GM21576 (cell line): ENCODE measurements around the gene MAFB.

Source experiments
- ATAC-seq: cut with Tn5 transposase; IDR thresholded peaks from one replicate; pipeline ENCODE4 v1.9.1; 2021; ENCODE audit warnings: mild to moderate bottlenecking, moderate library complexity; ENCODE audit not compliant: unreplicated experiment

MAFB gene

DNA sequence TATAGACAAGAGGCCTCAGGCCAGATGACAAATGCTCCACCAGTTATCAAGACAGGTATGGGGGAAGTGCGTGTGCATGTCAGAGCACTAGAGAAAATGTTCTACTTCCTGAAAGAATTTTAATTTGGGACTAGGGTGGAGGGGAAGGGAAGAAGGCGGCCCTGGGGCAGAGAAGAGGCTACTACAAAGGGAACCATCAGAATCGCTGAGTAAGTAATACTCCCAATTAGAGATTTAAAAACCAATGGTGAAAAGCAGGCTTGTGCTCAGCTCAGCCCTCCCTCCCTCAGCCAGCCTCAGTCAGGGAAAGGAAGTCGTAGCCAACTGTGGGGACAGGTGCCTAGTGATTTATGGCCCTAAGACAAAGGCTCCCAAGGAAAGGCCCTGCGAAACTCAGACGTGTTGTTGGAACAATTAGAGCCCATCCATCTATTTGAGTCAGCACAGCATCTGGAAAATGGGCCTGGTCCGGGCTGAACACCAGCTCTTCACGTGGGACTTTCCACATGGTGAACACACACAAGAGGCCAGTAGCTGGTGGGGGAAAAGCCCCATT lies 15.0 kb upstream of the MAFB start:
- no peak for ATAC-seq

DNA sequence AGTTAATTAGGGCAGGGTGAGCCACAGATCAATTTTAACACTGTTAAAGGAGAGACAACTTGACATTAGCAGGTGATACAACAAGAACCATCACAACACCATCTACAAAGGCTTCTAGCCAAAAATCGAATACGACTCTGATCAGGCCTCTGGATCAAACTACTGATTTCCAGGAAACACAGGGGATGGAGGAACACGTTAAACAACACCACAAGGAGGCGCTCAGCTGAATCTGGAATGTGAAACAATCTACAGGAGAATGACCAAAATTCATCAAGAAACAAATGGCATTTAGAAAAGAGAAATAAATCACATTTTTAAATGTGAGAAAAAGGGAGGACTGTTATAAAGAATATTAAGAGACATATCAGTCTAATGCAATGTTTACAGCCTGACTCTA lies 13.5 kb upstream of the MAFB start:
- ATAC-seq: no peak

DNA sequence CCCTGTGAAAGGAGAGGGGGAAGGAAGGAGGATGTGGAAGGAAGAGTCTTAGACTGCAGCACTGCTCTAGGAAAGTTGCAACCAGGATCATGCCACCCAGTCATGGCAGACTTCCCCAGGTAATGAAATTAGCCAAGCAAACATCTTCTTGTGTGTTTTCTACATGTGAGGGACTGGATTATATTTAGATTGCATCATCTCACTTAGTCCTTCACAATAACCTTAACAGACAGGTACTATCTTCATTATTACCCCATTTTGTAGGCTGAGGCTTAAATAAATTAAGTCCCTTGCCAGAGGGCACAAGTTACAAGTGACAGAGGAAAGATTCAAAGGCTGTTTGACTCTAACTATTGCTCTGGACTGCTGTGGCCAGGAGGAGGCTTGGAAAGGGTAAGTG lies 9.7 kb upstream of the MAFB start:
- ATAC-seq: no peak

DNA sequence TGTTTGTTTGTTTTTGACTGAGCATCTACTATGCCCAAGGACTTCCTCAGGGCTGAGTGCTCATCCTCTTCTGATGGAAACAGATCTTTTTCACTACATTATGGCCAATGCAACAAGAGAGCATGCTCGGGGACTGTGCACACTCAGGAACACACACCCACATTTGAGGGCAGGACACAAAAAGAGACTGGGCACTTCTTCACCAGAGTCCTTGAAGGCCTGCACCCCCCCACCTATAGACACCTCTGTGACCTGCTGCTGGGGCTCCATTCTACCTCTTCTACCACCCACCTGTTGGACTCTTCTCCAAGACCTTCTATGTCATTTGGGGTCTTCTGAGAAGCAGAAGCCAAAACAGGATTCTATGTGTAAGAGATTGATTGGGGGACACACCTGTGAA lies 9.2 kb upstream of the MAFB start:
- no peak for ATAC-seq

DNA sequence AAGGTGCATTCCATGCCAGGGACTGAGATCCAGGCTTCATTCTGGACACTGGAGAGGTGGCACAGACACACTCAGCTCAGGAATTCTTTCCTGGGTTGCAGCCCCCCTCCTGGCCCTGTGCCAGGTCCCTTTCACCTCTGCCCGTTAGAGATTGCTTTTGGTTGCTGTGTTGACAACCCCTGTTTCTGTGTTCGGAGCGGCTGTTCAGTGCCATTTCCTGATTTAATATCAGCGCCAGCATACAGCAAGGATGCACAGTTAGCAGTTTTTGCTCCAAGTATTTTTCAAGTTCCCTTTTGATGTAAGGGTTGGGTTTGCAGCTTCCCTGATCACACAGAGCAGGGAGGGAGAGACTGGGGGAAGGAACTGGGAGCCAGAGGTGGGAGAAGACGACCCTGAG lies 8.5 kb upstream of the MAFB start:
- no peak for ATAC-seq

DNA sequence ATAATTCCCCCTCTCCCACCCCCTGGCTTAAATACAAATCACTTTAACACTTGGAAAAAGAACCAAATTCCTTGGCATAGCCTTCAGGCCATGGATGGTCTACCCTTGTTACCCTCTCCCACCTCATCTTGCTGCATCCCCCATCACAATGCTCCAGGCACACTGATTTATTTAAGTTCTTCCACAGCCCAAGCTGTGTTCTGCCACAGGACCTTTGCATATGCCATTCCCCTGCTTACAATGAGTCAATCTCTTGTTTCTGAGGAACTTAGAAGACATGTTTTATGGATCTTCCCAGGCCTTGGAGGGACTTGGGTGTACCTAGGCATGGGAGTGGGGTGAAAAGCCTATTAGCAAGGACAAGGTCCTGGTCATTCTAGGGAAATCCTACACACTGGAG lies 6.2 kb upstream of the MAFB start:
- no peak for ATAC-seq

DNA sequence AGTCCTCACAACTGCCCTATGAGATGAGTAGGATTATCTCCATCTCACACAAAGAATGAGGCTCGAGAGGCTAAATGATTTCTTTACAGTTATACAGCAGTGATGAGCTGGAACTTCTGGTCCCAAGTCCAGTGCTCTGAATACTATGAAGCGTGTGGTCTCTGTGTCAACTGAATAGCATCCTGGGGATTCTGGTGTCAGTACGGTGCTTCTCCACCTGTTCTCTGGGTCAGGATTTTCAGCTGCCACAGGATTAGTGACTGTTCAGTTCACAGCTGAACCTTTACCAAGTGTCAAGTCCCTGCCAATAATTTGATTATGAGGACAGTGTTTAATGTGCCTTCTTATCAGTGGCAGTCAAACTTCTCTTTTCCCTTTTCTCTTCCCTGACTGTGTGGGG lies 5.2 kb upstream of the MAFB start:
- no peak for ATAC-seq

DNA sequence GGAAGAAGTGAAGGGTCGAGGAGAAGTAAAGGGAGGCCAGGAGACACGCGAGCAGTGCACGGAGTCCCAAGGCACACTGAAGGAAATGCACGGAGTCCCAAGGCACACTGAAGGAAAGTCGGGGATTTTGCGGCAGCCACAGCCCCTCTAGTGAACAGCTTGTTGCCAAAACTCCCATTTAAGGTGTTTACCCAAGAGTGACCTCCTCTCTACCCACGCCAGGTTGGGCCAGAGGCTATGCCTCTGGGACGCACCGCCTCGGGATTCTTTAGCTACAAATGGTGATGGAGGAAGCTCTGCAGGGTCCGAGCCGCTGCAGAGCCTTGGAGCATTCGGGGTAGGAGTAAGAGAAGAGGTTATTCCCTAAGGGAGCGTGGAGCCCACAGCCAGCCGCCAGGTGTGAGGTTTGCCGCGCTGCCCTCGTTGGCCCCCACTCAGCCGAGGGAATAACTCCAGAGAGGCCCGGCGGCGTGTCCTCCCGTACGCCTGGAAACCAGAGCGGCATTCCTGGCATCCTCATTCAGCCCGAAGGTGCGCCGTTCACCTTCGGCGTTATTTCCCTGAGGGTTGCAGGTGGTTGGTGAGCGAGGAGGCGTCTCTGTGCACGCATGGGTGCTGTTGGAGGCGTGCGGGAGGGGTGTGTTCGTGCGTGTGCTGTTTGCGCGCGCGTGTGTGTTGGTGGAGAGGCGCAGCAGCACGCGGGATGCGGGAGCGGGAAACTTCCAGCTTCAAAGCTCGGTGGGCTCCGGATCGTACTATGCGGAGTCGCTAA lies 3.4 kb upstream of the MAFB start:
- ATAC-seq: no peak

DNA sequence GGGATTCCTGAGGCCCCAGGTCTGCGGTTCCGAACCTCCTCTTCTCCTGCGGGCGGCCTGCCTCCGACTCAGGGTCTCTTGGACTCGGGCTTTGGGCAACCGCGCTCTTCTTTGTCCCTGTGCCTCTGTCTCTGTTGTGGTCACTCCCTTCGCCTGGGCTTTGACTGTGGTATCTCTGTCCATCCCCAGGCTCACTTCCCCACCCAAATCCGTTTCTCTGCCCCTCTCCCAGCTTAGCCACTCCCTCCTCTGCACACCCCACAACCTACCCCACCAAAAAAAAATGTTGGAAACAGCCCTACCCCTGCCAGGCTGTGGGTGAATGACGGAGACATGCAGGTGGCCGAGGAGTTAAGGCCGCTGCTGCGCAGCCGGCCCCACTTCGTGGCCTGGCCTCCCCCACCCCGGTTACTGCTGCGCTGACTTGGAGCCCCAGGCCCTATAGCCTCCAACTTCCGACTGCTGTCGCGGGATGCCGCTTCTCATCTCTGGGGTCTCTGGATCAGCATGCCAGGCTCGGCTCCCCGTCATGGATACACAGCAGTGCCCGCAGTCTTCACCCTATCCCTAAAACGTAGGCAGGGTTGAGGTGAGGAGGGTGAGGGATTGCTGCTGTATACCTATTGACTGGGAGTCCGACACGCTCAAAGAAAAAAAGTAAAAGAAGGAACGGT lies 2.7 kb upstream of the MAFB start:
- ATAC-seq: no peak

DNA sequence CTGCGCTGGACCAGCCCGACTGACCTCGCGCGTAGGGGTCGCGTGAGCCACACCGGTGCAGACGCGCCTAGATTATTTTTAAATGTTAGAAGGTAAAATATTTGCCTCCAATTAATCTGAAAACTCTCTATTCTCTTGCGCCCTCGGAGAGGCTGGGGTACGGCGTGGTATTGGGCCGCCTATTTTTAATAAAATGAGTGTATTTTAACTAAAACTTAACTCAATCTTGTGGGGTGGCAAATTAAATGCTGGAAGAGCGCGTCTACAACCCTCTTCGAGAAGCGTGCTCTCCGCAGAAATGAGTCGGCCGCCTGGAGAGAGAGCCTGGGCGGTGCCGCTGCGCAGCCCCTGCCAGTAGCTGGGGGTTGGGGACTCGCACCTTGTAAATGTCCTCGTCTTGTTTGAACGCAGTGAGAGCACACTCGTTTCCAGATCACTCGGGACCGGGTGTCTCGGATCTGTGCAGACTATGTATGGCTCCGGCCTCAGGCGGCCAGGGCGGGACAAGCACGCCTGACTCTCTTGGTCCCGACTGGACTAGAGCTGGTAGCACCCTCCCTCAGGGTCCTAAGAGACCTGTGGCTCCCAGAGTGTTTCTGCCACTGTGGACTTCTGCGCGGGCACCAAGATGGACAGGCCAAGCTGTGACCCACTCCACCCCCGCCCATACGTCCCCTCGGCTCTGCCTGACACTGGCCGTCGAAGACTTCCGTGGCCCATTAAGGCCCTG lies 2.0 kb upstream of the MAFB start:
- no peak for ATAC-seq

DNA sequence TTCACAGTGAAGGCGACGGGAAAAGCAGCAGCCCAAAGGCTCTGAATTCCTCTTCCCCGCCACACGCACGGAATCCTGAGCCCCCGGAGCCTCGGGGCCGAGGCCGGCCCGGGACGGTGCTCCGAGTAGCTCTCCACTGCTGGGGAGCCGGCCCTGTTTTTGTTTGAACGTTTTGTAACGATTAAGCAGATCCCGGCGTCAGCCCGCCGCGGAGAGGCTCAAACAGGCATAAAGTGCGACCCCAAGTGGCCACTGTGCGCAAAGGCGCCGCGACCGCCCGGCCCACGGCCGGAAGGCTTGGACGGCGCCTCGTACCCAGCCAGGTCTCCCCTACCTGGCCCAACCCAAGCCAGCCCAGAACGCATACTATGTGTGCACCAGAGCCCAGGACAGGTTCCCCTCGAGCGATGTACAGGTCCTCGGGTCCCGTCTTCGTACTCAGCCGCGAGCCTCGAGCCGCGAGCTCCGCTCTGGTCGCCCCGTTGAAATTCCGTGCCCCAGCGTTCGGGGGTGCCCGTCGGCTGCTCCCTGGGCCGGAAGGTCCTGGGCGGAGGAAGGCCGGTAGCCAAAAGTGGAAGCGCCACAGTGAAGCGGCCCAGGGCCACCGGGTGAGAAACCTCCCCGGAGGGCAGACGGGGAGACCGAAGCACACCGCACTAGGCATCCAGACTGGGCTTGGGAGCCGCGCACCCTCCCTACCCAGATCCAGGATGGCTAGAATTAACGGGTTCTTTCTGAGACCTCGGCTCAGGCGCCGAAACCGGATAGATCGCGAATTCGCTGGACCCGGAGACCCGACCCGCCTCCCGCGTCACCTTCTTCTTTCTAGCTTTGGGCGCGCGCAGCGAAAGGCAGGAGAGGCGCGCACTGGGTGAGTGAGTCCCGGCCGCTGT lies 1.2 kb upstream of the MAFB start:
- no peak for ATAC-seq

DNA sequence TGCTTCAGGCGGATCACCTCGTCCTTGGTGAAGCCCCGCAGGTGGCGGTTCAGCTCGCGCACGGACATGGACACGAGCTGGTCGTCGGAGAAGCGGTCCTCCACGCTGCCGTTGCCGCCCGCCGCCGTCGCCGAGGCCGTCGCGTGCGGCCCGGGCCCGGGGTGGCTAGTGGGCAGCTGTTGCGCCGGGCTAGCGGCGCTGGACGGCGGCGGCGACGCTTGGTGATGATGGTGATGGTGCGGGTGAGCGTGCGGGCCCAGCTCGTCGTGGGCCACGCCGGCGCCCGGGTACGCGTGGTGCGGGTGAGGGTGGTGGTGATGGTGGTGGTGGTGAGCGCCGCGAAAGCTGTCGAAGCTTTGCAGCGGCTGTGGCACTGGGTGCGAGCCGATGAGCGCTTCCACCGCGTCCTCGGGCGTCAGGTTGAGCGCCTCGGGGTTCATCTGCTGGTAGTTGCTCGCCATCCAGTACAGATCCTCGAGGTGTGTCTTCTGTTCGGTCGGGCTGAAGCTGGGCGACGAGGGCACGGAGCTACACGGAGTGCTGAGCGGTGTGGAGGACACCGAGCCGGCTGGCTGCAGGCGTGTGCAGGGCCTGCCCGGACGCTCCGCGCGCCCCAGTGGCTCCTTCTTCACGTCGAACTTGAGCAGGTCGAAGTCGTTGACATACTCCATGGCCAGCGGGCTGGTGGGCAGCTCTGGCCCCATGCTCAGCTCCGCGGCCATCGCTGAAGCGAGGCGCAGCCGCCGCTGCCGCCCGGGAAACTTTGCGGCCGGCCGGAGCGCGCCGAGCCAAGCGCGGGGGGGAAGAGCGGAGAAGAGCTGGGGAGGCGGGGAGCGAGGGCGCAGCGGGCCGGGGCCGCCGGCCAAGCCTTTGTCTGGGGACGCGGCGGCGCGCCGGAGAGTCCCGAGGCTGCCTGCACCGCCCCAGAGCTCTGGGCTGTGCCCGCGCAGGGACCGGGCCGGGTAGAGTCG lies 622 bp downstream of the MAFB start:
- no peak for ATAC-seq

DNA sequence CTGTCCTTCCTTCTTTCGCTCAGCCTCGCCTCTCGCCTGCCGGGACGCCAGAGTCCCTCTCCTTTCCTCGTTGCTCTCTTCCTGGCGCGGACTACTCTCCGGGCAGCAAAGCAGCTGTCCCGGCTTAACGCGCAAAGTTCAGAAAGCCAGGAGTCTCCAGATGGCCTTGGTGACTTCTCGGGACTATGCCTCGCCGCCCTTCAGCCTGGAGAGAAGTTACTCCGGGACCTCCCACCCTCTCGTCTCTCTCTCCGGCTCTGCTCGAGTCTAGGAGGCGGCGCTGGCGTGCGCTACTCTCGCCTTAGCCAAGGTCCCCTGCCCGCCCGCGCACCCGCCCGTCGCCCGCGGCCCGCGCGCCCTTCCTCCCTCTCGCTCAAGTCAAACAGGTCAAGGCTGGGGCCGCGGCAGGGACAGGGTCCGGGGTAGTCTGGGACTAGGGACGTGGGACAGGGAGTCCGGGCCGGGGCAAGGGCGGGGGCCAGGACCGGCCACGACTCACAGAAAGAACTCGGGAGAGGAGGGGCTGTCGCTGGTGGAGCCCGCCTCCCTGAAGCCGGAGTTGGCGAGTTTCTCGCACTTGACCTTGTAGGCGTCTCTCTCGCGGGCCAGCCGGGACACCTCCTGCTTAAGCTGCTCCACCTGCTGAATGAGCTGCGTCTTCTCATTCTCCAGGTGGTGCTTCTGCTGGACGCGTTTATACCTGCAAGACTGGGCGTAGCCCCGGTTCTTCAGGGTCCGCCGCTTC lies 1.5 kb downstream of the MAFB start:
- no peak for ATAC-seq

DNA sequence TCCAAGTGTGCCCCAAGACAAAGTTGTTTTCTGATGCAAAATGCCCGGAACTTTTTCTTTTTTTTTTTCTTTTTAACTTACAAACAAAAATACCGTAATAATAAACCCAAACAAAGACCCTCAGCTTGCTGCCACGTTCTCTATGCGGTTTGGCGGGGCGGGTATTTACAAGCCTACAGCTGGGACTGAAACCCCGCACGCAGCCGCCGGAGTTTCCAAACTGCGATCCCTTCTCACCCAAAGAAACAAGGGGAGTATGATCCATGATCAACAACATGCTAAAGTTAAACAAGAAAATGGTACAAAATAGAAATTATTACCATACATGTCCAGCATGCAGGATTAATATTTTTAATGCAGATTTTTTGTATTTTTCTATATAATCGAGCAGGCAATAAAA lies 2.1 kb downstream of the MAFB start:
- ATAC-seq: no peak

DNA sequence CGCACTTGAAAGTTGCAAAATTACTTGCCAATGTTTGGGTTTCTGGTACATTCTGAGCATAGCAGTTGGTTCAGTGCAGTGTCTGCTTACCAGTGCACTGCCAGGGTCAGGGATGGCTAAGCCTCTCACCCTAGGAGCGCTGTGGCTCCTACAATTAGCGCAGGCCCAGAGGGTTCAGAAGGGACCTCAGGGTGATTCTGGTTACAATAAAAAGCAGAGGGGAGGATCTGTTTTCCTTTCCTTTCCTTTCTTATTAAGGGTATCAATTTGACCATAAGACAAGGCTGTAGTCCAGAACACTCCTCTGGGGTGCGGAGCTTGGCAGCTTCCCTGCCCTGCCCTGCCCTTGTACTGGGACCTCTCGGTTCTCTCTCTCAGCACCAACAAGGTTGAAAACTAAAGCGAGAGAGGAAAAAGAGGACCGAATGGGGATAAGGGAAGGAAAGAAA lies 2.6 kb downstream of the MAFB start:
- ATAC-seq: no peak

DNA sequence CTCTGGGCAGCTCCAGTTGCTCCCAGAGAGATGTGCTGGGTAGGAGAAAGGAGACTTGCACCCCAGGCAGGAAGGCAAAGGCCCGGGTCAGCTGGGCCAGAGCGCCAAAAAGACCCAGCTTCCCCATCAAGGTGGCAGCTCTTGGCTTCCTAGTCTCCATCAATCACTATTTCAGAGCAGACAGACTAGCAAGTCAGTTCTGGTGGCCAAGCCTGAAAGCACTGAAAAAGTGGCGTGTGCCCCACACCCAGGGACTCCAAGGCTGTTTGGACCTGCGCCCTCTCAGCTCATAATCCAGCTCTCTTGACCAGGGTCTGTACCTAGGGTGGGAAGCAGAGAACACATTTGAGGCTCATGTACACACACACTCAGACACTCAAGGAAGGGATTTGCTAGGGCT lies 3.7 kb downstream of the MAFB start:
- no peak for ATAC-seq

DNA sequence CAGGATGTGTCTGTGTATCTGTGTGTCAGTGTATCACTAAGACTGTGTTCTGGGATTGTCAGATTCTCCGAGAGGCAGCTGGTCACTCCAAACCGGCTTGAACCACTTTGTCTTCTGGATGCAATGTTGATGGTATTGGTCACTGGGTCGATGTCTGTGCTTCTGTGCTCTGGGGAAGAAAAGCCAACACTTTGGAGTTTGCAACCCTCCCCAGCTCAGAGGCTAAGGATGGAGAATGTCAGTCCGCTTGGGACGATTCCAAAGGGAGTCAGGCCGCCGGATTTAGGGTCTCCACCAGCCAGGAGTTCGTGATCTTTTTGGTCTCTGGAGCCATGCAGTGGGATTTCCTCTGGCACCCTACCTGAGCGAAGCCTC lies 5.2 kb downstream of the MAFB start:
- ATAC-seq: no peak

DNA sequence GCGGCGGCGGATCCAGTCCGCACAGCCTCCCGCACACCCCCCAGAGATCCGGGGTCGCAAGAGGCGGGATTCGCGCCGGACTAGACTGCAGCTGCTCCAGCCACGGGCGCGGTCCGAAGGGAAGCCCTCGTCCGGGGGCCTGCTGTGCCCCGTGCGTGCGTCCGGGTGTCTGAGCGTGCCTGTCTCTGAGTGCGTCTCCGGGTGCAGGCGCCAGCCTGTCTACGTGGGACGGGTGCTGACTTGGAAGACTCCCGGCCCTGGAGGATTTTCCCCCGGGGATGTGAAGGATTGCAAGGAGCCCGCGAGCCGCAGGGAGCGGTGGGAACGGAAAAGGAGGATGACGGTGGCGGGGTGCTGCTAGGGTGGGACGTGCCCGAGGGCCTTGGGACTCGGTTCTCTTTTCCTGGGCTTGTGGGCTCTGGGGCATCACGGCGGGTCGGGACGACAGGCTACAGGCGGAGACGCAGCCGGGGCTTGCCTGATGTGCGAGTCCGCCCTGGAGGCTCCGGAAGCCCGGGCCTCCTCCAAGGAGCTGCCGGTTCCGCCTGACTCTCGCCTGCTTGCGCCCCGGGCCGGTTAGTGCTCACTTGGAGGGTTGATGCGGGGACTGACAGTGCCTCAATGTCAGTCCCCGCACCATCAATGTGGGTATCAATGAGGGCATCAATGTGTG lies 5.7 kb downstream of the MAFB start:
- no peak for ATAC-seq
